Stimulated activated CD8-positive, alpha-beta memory T cell treated with anti-CD3 and anti-CD28 coated beads, Interleukin-7, amount 100 ng/mL, for 1 hour (primary cell): Measurements from ENCODE around the gene TMIGD3.

ENCODE experiments used
- DNase-seq, 2 donors: peaks; one replicate each; pipeline ENCODE4 v3.0.0-alpha.2; 2020; ENCODE audit warnings: low read depth in 2 of 2

Gene TMIGD3

DNA sequence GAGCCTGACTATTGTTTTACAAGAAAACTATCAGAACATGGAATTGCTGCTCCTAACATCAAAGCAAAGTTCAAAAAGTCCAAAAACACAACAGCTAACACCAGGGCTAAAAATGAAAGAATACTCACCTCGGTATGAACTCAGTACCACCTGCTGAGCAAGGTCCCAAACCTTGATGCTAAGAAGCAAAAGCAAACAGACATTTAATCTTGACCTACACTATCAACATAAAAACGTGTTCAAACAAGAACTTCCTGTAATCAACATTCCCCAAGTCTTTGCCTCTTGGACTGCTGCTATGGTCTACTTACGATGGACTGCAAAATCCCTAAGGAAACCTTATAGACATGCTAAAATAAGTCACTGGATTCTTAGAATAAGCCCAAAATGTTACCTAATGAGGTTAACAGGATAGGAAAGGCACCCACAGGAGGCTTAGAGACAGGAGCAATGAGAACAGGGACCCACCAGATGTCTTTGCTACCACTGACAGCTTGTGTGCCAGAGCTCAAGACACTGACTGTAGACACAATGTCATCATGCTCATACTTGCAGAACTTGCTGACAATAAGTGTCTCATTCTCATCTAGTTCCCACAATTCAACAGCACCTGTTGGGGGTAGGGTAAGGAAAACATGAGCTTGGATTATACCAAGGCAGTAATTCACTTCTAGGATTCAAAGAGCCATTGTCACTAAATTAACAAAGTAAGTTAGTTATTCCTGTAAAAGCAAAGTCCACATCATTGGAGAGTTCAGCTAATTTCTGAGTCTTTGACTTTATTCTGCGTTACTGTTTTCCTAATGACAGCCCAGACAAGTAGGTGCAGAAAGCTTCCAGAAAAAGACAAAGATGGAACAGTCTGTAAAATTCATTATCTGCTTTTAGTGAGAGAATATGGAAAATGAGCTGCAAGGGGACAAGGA, 56.2 kb downstream of the TMIGD3 start:
- DNase-seq = no peak

GRCh38 chr1:111446546-111446945, 56.9 kb downstream of the TMIGD3 start:
- DNase-seq = no peak

DNA sequence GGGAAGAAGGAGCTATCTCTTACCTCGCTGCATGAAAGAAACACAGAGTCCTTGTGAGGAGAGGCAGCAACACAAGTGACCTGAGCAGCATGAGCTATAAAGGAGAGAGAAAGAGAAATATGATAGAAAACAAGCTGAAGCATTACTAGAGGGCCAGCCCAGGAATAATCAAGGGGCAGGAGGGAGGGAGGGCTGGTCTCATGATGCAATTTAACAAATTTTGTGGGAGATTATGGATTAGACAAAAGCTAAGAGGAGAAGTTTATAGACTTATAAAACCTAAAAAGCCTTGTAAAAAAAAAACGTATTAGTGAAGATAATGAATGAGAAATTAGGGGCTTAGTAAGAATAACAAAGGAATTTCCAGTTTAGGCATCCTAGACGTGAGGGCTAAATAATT, 59.4 kb downstream of the TMIGD3 start:
- no peak for DNase-seq

GRCh38 chr1:111442457-111442856, 61.0 kb downstream of the TMIGD3 start:
- no peak for DNase-seq

DNA sequence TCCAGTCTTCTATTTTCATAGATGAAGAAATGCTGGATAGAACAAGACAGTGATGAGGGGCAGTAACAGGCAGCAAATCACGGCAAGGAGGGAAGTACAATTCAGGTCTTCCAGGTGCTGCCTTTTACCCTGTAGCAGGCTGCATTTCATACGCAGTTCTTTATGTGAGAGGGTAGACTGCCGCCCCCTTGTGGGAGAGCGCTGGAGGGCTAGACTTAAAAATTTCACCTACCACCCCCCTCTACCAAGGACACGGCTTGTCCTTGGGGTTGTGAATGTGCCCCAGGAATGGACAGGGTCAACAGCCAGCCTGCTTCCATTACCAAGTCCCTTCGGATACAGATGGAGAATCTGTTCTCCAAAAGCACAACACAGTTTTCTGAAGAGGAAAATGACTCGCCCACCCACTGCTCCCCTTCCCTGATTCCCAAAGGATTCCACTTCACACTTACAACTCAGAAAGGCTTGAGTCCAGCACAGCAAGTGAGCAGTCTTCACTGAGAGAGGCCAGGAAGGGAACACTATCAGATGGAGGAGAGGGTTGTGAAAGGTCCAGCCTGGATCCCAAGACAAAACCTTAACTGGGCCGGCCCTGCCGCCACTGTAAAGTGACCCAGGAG, 61.8 kb downstream of the TMIGD3 start:
- DNase-seq = peak; percentile 30 to 51

DNA sequence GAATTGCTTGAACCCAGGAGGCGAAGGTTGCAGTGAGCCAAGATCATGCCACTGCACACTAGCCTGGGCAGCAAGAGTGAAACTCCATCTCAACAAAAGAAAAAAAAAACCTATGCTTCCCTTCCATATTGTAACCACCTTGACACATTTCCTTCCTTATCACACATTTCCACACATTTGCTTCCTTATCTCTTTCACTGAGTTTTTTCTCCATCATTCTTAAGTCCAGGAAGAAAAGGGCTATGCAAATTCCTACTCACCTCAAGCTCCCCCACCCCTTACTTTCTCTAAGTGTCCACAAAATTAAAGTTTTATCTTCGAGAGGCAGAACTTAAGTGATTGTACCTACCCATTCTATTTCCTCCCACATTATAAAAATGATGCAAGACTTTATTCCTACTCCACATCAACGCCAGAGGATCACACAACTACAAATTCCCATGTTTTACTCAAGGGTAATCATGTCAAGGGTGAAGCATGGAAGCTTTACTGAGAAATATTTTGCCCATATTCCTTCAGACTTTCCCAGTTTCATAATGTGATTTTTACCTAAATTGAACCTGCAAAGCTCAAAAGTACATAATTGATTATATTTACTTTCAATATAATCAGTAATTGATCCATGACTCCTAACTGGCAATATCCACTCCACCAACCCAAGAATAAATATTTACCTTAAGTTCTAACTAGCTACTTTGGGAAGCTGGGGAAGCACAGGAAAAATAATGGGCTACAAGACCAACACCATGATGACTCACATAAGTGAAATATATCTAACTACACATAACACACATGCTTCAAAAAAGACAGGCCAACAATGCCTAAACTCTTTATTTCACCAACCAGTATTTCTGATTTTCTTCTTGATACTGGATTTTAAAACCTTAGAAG, 63.7 kb downstream of the TMIGD3 start:
- DNase-seq = no peak

GRCh38 chr1:111436726-111437125, 66.7 kb downstream of the TMIGD3 start:
- no peak for DNase-seq
